AG04449 (cell line): ENCODE measurements around the gene TUBA8.

ENCODE experiments used
- CTCF ChIA-PET: fragments of 350-600 bp; formaldehyde crosslinking; extraction: SDS; loops from one replicate; lab custom pipeline; 2021; ENCODE audit warnings: antibody characterized with exemption; lab: Yijun Ruan, JAX
- POLR2A ChIA-PET: fragments of 400-600, 350-600 bp; formaldehyde crosslinking; extraction: SDS; loops from one replicate; lab custom pipeline; 2020; ENCODE audit warnings: antibody characterized with exemption, inconsistent platforms; lab: Yijun Ruan, JAX
- DNase-seq: peaks from one replicate; pipeline ENCODE4 v3.0.0-alpha.2; 2010; ENCODE audit warnings: low read depth, low spot score
- H3K4me3 ChIP-seq: 2 replicates; pipeline ENCODE4 v1.5.1; 2011; ENCODE audit warnings: low read depth, mild to moderate bottlenecking, control low read depth, low read length
- TF ChIP-seq, protein P1 (sequence below): IDR thresholded peaks from one replicate; pipeline ENCODE4 v1.5.1; 2011; ENCODE audit warnings: mild to moderate bottlenecking, moderate library complexity, low read length, control low read depth, inconsistent platforms; ENCODE audit not compliant: insufficient read depth; ENCODE audit errors: missing control alignments

Gene TUBA8

DNA sequence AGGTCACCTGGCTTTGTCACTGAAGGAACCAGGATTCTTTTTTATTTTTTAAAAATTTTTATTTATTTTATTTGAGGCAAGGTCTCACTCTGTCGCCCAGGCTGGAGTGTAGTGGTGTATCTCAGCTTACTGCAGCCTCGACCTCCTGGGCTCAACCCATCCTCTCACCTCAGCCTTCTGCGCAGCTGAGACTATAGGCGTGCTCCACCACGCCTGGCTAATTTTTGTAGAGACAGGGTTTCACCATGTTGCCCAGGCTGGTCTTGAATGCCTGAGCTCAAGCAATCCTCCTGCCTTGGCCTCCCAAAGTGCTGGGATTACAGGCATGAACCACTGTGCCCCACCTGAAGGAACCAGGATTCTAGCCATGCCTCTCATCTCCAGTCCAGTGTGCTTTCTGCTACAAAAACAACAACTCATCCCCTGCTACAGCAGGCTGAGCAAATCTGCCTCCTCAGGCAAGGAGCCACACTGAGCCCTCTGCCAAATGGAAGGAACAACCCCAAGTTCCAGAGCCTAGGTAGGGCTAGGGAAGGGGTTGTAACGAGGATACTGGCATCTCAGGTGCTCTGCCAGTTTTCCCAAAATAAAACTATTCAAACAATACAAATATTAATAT is 35.4 kb upstream of the TUBA8 start:
- POLR2A ChIA-PET = interaction anchor here (0.6 to 0.9 kb wide), 2 partner anchors 14 to 245 kb away, joined by 3 to 4 read pairs; no protein-coding TSS in a partner anchor
- no peak overlapping the region for H3K4me3 ChIP-seq
- TF ChIP-seq, protein P1, sequence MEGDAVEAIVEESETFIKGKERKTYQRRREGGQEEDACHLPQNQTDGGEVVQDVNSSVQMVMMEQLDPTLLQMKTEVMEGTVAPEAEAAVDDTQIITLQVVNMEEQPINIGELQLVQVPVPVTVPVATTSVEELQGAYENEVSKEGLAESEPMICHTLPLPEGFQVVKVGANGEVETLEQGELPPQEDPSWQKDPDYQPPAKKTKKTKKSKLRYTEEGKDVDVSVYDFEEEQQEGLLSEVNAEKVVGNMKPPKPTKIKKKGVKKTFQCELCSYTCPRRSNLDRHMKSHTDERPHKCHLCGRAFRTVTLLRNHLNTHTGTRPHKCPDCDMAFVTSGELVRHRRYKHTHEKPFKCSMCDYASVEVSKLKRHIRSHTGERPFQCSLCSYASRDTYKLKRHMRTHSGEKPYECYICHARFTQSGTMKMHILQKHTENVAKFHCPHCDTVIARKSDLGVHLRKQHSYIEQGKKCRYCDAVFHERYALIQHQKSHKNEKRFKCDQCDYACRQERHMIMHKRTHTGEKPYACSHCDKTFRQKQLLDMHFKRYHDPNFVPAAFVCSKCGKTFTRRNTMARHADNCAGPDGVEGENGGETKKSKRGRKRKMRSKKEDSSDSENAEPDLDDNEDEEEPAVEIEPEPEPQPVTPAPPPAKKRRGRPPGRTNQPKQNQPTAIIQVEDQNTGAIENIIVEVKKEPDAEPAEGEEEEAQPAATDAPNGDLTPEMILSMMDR = no peak

DNA sequence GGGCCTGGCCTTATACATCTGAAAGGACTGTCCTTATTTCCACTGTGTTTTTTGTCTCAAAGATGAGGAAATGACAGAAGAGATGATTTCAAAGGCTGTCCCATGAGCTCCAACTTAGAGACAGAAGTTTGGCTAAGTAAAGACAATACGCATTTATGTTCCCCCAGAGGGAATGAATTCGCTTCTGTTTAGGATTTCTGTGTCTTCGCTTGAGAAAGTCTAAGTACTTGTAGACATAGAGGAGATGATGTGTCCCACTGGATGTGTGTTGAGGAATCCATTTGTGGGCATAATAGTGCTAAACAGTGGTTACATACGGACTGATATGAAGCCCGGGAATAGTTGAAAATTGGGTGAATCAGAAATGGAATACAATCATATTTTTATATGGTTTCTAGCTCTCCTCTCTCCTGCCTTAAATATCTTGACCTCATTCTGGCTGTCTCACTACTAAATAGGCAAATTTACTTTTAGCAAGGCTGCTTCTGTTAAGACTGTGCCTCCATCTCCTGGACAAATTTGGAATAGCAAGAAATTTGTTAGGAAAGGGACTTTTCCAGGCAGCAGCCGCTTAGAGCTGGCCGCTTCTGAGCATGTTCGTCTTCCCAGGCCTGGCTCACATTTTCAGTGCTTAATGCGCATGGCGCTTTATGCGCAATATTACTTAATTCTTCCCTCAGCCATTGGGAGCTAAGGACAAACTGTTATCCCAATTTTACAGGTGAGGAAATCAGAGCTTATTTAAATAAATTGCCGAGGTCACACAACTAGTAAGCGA is 34.7 kb upstream of the TUBA8 start:
- ChIA-PET CTCF (interaction anchor here (0.6 to 13.0 kb wide), 98 partner anchors 9 to 1001 kb away, joined by 3 to 454 read pairs (median 5); partner anchors contain the start of genes MICAL3, TUBA8 and USP18), POLR2A (interaction anchor here (0.6 to 1.3 kb wide), 5 partner anchors 15 to 275 kb away, joined by 3 to 4 read pairs (median 3); no protein-coding TSS in a partner anchor)
- TF ChIP-seq, protein P1 = peak; percentile 63
- DNase-seq = no peak
- H3K4me3 ChIP-seq = no peak overlapping the region

More for the DNA sequence above, 35.4 kb upstream of the TUBA8 start:
- DNase-seq = no peak
- CTCF ChIA-PET = interaction anchor here (0.7 to 13.0 kb wide), 75 partner anchors 9 to 517 kb away, joined by 3 to 454 read pairs (median 7); partner anchors contain the start of genes MICAL3 and USP18

DNA sequence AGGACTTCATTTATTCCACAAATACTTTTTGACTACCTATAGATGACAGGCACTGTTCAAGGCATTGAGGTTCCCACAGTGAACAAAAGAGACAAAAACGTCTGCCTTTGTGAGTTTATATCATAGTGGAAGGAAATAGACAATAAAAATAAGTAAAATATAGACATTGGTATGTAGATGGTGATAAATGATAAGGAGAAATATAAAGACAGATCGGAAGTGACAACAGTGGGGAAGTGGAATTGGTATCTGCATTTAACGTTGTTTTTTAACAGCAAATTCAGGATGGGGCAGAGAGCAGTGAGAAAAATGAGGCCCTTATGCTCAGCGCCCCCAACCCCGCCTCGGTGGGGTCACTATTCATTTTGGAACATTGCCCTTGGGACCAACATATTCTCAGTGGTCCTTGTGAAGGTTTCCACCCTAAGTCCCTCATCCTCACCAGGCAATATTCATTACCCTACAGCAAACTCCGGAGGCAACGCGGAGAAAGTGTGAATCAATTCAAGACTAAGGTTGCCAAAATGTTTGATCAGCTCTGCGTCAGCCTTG is 33.4 kb upstream of the TUBA8 start:
- ChIA-PET CTCF (interaction anchor here (0.5 to 13.0 kb wide), 31 partner anchors 11 to 1002 kb away, joined by 3 to 454 read pairs (median 6); no protein-coding TSS in a partner anchor), POLR2A (interaction anchor here (1.3 kb wide), 2 partner anchors 9 to 277 kb away, joined by 4 to 5 read pairs; no protein-coding TSS in a partner anchor)
- TF ChIP-seq, protein P1 = no peak
- no peak for DNase-seq
- H3K4me3 ChIP-seq = peak overlapping the region; percentile 90

DNA sequence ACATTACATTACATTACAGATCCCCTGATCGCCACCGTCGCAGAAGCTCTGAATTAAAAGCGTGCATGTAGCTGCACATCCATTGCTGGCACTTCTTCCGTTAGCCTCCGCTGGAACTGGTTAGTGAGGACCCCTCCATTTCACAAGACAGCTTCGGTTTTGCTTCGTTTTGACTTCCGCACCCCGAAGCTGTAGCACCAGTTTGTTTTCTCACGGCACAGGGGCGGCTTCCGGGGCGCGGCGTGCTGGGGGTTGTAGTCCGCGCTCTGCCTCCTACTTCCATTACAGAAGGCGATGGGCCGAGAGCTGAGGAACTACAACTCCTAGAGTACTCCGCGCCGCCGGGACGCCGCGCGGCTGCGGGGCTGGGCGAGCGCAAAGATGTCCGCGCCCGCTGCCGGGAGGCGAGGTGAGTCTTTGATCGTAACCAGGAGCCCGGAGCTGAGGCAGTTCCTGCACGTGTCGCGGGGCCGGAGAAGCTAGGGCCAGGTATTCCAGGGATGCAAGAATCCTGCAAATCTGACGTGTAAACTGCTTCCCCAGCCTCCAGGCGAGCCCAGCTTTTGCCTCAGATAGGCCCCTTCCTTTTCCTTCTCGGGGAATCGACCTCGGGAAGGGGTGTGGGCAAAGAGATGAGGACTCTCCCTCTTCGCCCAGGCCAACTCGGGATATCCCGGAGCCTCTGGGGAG is 32.8 kb upstream of the TUBA8 start, which contains the start of gene PEX26:
TSS of gene PEX26 (plus strand) at position 352 of the 690 bp plus-strand sequence. CDS start 387 bp downstream, outside the sequence.
- POLR2A ChIA-PET = interaction anchor here (0.6 to 1.3 kb wide), 3 partner anchors 10 to 49 kb away, joined by 4 to 5 read pairs (median 4); no protein-coding TSS in a partner anchor
- DNase-seq = no peak
- TF ChIP-seq, protein P1 = no peak
- CTCF ChIA-PET = interaction anchor here (0.5 to 13.0 kb wide), 13 partner anchors 13 to 519 kb away, joined by 3 to 454 read pairs (median 29); no protein-coding TSS in a partner anchor
- peak within 1 kb of the TSS; percentile 90 for H3K4me3 ChIP-seq

DNA sequence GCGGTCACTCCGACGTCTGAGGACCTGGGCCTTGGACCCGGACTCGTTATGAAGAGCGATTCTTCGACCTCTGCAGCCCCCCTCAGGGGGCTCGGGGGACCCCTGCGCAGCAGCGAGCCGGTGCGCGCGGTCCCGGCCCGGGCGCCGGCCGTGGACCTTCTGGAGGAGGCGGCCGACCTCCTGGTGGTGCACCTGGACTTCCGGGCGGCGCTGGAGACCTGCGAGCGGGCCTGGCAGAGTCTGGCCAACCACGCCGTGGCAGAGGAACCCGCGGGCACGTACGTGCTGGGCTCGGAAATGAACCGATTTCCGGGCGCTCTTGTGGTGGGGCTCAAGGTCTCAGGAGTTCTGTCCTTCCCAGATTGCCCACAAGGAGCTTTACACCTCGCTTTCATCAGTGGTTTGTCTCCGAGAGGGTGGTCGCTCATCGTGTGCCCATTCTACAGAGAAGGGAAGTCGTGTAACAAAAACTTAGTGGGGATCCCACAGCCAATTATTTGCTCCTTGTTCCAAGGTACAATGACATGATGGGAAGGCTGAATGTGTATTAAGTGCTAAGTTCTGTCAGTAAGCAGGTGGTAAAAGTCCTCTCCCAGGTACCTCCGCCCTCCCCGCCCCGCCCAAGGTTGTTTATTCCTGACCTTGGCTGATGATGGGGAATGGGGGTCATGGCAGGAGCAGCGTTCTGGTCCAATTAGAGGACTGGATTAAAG is 32.1 kb upstream of the TUBA8 start:
- TF ChIP-seq, protein P1 = no peak
- DNase-seq = no peak
- H3K4me3 ChIP-seq = peak overlapping the region; percentile 90
- ChIA-PET POLR2A (interaction anchor here (0.6 to 1.3 kb wide), 3 partner anchors 10 to 50 kb away, joined by 4 to 5 read pairs (median 4); no protein-coding TSS in a partner anchor), CTCF (interaction anchor here (0.7 to 13.0 kb wide), 10 partner anchors 11 to 520 kb away, joined by 3 to 454 read pairs (median 5); no protein-coding TSS in a partner anchor)
